CD4-positive, alpha-beta T cell (primary cell): ENCODE data around the gene KIF26B. TPM values are rescaled to one million over a fixed set of nuclear protein-coding genes. Genes with fewer than 3 reads are reported as not detected.

Experiments
- ATAC-seq: fragments of 200-7000 bp; cut with Tn5 transposase; one replicate; pipeline ENCODE4 v1.10.0; 2022; ENCODE audit warnings: mild to moderate bottlenecking; ENCODE audit not compliant: poor library complexity
- CTCF ChIA-PET: fragments of 350-600 bp; sonication (Branson Sonifier 250); formaldehyde crosslinking; loops from one replicate; lab custom pipeline; 2021; ENCODE audit warnings: antibody characterized with exemption, inconsistent platforms; lab: Charles Lee
- POLR2A ChIA-PET: fragments of 350-600 bp; sonication (Branson Sonifier 250); formaldehyde crosslinking; loops from one replicate; lab custom pipeline; 2021; ENCODE audit warnings: antibody characterized with exemption, inconsistent platforms; lab: Charles Lee
- DNase-seq, 14 experiments: peaks; one replicate each; pipeline ENCODE4 v3.0.0-alpha.2; 2013 to 2020; ENCODE audit warnings: mixed read lengths in 2 of 14
- H3K27ac ChIP-seq, 2 donors: one replicate each; pipeline versions ENCODE4 v1.5.1 to v1.7.0; 2013; ENCODE audit warnings: low read length in 2 of 2, low read depth in 1 of 2, mild to moderate bottlenecking in 1 of 2
- H3K27me3 ChIP-seq, 2 experiments: 1 replicate in 1 of 2; 2 replicates in 1 of 2; pipeline versions ENCODE4 v1.6.1 to v1.7.0; 2013; ENCODE audit warnings: low read length in 2 of 2, control low read depth in 1 of 2, mild to moderate bottlenecking in 1 of 2, moderate library complexity in 1 of 2; ENCODE audit not compliant: insufficient read depth in 2 of 2, control insufficient read depth in 1 of 2
- H3K36me3 ChIP-seq: one replicate; pipeline ENCODE4 v1.6.1; 2013; ENCODE audit warnings: low read length, control low read depth; ENCODE audit not compliant: insufficient read depth
- H3K4me1 ChIP-seq: one replicate; pipeline ENCODE4 v1.6.1; 2013; ENCODE audit warnings: low read length, control low read depth; ENCODE audit not compliant: insufficient read depth
- H3K4me3 ChIP-seq: one replicate; pipeline ENCODE4 v1.5.1; 2013; ENCODE audit warnings: mild to moderate bottlenecking, low read length, moderate library complexity
- H3K9me3 ChIP-seq, 2 experiments: 1 replicate in 1 of 2; 2 replicates in 1 of 2; pipeline versions ENCODE4 v1.6.1 to v1.7.0; 2013; ENCODE audit warnings: low read length in 2 of 2, mild to moderate bottlenecking in 2 of 2, control low read depth in 1 of 2, moderate library complexity in 1 of 2; ENCODE audit not compliant: control insufficient read depth in 1 of 2, insufficient read depth in 1 of 2
- H3K27ac Mint-ChIP-seq: one replicate; pipeline ENCODE4 v1.8.0; 2020; ENCODE audit warnings: mixed read lengths
- H3K27me3 Mint-ChIP-seq: one replicate; pipeline ENCODE4 v1.8.0; 2021; ENCODE audit warnings: mixed read lengths
- H3K36me3 Mint-ChIP-seq: one replicate; pipeline ENCODE4 v1.8.0; 2021; ENCODE audit warnings: low read depth, mixed read lengths
- H3K4me1 Mint-ChIP-seq: one replicate; pipeline ENCODE4 v1.8.0; 2021; ENCODE audit warnings: low read depth, mixed read lengths
- H3K4me3 Mint-ChIP-seq: one replicate; pipeline ENCODE4 v1.8.0; 2020; ENCODE audit warnings: mild to moderate bottlenecking, mixed read lengths
- H3K9me3 Mint-ChIP-seq: one replicate; pipeline ENCODE4 v1.8.0; 2020; ENCODE audit warnings: mixed read lengths
- CTCF ChIP-seq: fragments of 200-600 bp; IDR thresholded peaks from one replicate; pipeline ENCODE4 v1.8.0; 2022; ENCODE audit warnings: antibody characterized with exemption, mild to moderate bottlenecking
- intact Hi-C, 2 experiments: fragments of 100-400 bp; cut with DNase I in 1 of 2; cut with micrococcal nuclease in 1 of 2; formaldehyde crosslinking; loops; one replicate each; pipeline versions ENCODE4 v1.15.1 to v1.9.0; 2023 to 2025; cut with DNase I, micrococcal nuclease
- total RNA-seq, 174 experiments: library from RNA in 2 of 174; stranded (reverse) in 2 of 174; gene quantifications; one replicate each; pipeline ENCODE4 v1.2.3 and lab custom pipeline; 2021 to 2026

The KIF26B gene
- total RNA-seq, 2 experiments from 2014 or later = 0.03 TPM; not detected in 1

- no peaks in the 10 kb centered on the region for H3K27me3 Mint-ChIP-seq
- Histone ChIP-seq H3K4me3 (no peak overlapping the region), H3K27ac (no peak overlapping the region), H3K4me1 (no peaks in the 10 kb centered on the region), H3K36me3 (no peaks in the 10 kb centered on the region), H3K27me3 (no peaks in the 10 kb centered on the region), H3K9me3 (no peaks in the 10 kb centered on the region)
- TF ChIP-seq CTCF = no peak
- H3K36me3 Mint-ChIP-seq = no peaks in the 10 kb centered on the region
- intact Hi-C loops = no loop called here
- H3K9me3 Mint-ChIP-seq = no peaks in the 10 kb centered on the region
- ATAC-seq = no peak
- no peaks in the 10 kb centered on the region for H3K4me1 Mint-ChIP-seq
- ChIA-PET CTCF (no interaction called here), POLR2A (no interaction called here)
- no peak for DNase-seq
- H3K27ac Mint-ChIP-seq = no peak overlapping the region
- no peak overlapping the region for H3K4me3 Mint-ChIP-seq
Measured at GRCh38 chr1:245110406-245110805, 44.4 kb upstream of the KIF26B start.

GRCh38 chr1:245111073-245111472 is 43.7 kb upstream of the KIF26B start:
- Histone ChIP-seq H3K27ac (no peak overlapping the region), H3K4me3 (no peak overlapping the region), H3K27me3 (no peaks in the 10 kb centered on the region), H3K9me3 (no peaks in the 10 kb centered on the region), H3K4me1 (no peaks in the 10 kb centered on the region), H3K36me3 (no peaks in the 10 kb centered on the region)
- ChIA-PET CTCF (no interaction called here), POLR2A (interaction anchor here (0.6 kb wide), 1 partner anchor 310 kb away, joined by 3 read pairs; no protein-coding TSS in a partner anchor)
- DNase-seq (no peak), ATAC-seq (no peak)
- intact Hi-C loops = no loop called here
- no peaks in the 10 kb centered on the region for H3K27me3 Mint-ChIP-seq
- no peak overlapping the region for H3K4me3 Mint-ChIP-seq
- TF ChIP-seq CTCF = no peak
- H3K4me1 Mint-ChIP-seq = no peaks in the 10 kb centered on the region
- H3K9me3 Mint-ChIP-seq = no peaks in the 10 kb centered on the region
- no peaks in the 10 kb centered on the region for H3K36me3 Mint-ChIP-seq
- no peak overlapping the region for H3K27ac Mint-ChIP-seq

- ATAC-seq (no peak), DNase-seq (no peak)
- Mint-ChIP-seq H3K4me3 (no peak overlapping the region), H3K27me3 (no peaks in the 10 kb centered on the region), H3K9me3 (no peaks in the 10 kb centered on the region), H3K4me1 (no peaks in the 10 kb centered on the region), H3K36me3 (no peaks in the 10 kb centered on the region), H3K27ac (no peak overlapping the region)
- no peak for TF ChIP-seq CTCF
- CTCF ChIA-PET = no interaction called here
- no peaks in the 10 kb centered on the region for H3K9me3 ChIP-seq
- no peak overlapping the region for H3K4me3 ChIP-seq
- no peaks in the 10 kb centered on the region for H3K4me1 ChIP-seq
- intact Hi-C loops = no loop called here
- no peaks in the 10 kb centered on the region for H3K36me3 ChIP-seq
- POLR2A ChIA-PET = no interaction called here
- H3K27ac ChIP-seq = no peak overlapping the region
- H3K27me3 ChIP-seq = no peaks in the 10 kb centered on the region
Measured at GRCh38 chr1:245113649-245114048, 41.1 kb upstream of the KIF26B start.
